ENCODE measurements around the gene MICAL1.

Gene MICAL1

GRCh38 chr6:109466212-109466923, 10.8 kb upstream of the MICAL1 start:
- CTCF ChIA-PET = no interaction called here
- no peak overlapping the region for H3K4me3 ChIP-seq (ENCODE audit: low read depth, low read length)
- H3K9me3 ChIP-seq (ENCODE audit: control insufficient read depth, insufficient read depth, low read depth, low read length) = no peaks in the 10 kb centered on the region
- no peak for TF ChIP-seq ZNF155 (tag by site-specific recombination; IDR thresholded peaks at IDR 0.05)
- no peak for TF ChIP-seq ZNF157 (tag by site-specific recombination; IDR thresholded peaks at IDR 0.05)
- TF ChIP-seq, protein P1, sequence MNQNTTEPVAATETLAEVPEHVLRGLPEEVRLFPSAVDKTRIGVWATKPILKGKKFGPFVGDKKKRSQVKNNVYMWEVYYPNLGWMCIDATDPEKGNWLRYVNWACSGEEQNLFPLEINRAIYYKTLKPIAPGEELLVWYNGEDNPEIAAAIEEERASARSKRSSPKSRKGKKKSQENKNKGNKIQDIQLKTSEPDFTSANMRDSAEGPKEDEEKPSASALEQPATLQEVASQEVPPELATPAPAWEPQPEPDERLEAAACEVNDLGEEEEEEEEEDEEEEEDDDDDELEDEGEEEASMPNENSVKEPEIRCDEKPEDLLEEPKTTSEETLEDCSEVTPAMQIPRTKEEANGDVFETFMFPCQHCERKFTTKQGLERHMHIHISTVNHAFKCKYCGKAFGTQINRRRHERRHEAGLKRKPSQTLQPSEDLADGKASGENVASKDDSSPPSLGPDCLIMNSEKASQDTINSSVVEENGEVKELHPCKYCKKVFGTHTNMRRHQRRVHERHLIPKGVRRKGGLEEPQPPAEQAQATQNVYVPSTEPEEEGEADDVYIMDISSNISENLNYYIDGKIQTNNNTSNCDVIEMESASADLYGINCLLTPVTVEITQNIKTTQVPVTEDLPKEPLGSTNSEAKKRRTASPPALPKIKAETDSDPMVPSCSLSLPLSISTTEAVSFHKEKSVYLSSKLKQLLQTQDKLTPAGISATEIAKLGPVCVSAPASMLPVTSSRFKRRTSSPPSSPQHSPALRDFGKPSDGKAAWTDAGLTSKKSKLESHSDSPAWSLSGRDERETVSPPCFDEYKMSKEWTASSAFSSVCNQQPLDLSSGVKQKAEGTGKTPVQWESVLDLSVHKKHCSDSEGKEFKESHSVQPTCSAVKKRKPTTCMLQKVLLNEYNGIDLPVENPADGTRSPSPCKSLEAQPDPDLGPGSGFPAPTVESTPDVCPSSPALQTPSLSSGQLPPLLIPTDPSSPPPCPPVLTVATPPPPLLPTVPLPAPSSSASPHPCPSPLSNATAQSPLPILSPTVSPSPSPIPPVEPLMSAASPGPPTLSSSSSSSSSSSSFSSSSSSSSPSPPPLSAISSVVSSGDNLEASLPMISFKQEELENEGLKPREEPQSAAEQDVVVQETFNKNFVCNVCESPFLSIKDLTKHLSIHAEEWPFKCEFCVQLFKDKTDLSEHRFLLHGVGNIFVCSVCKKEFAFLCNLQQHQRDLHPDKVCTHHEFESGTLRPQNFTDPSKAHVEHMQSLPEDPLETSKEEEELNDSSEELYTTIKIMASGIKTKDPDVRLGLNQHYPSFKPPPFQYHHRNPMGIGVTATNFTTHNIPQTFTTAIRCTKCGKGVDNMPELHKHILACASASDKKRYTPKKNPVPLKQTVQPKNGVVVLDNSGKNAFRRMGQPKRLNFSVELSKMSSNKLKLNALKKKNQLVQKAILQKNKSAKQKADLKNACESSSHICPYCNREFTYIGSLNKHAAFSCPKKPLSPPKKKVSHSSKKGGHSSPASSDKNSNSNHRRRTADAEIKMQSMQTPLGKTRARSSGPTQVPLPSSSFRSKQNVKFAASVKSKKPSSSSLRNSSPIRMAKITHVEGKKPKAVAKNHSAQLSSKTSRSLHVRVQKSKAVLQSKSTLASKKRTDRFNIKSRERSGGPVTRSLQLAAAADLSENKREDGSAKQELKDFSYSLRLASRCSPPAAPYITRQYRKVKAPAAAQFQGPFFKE (tag by site-specific recombination; IDR thresholded peaks at IDR 0.05; ENCODE audit: borderline replicate concordance) = no peak
- TF ChIP-seq OSR2 (tag by site-specific recombination; IDR thresholded peaks at IDR 0.05) = no peak
- TF ChIP-seq RBAK (tag by site-specific recombination; IDR thresholded peaks at IDR 0.05) = no peak
- no peak for TF ChIP-seq ZSCAN16 (tag by site-specific recombination; IDR thresholded peaks at IDR 0.05)
- TF ChIP-seq ZNF518A (tag by site-specific recombination; conservative IDR thresholded peaks at IDR 0.05; ENCODE audit: low read depth) = no peak
- no peaks in the 10 kb centered on the region for H3K4me1 ChIP-seq (ENCODE audit: control insufficient read depth, insufficient read depth, low read length)
- no peak overlapping the region for H3K27ac ChIP-seq (ENCODE audit: extremely low read depth, low read depth, low read length)
- H3K36me3 ChIP-seq (ENCODE audit: control insufficient read depth in 2 of 2, insufficient read depth in 1 of 2, low read length in 2 of 2) = peaks cover 49 to 99% of the 10 kb centered on the region in 2 experiments
- POLR2A ChIA-PET = interaction anchor here (1.0 kb wide), 1 partner anchor 16 kb away, joined by 3 read pairs; no protein-coding TSS in a partner anchor

DNA sequence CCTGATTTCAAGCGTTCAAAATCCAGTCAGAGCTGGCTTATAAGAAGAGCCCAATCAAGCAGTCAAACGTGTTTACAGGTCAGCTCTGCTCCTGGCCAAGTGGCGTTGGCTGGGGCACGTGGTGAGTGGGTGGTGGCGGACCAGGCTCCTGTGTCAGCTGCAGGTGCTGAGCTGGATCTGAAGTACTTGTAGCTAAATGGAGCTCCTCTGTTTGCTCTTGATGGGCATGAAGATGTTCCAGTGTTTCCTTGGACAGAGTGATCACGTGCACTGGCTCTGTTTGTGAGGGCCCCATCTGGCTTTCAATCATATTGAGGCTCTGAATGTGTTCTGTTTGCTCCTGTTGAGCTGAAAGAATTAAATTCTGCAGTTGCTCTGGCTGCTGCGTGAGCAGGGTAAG, 10.2 kb upstream of the MICAL1 start:
- TF ChIP-seq GFI1B (tag by site-specific recombination; IDR thresholded peaks at IDR 0.05) (no peak), HOXA7 (CRISPR knock-in tag; IDR thresholded peaks at IDR 0.05; ENCODE audit: borderline replicate concordance) (no peak), GLI2 (tag by site-specific recombination; IDR thresholded peaks at IDR 0.05; ENCODE audit: borderline replicate concordance, low read depth) (no peak), ZNF184 (tag by site-specific recombination; IDR thresholded peaks at IDR 0.05) (no peak), ZNF777 (tag by site-specific recombination; IDR thresholded peaks at IDR 0.05; ENCODE audit: borderline replicate concordance) (no peak)
- H3K36me3 ChIP-seq (ENCODE audit: control insufficient read depth in 2 of 2, insufficient read depth in 1 of 2, low read length in 2 of 2) = peaks cover 48 to 97% of the 10 kb centered on the region in 2 experiments

More for the DNA sequence above, 10.2 kb upstream of the MICAL1 start:
- Histone ChIP-seq H3K4me3 (ENCODE audit: low read depth, low read length) (no peak overlapping the region), H3K4me1 (ENCODE audit: control insufficient read depth, insufficient read depth, low read length) (no peaks in the 10 kb centered on the region), H3K27ac (ENCODE audit: extremely low read depth, low read depth, low read length) (no peak overlapping the region), H3K9me3 (ENCODE audit: control insufficient read depth, insufficient read depth, low read depth, low read length) (no peaks in the 10 kb centered on the region)
- ChIA-PET POLR2A (interaction anchor here (1.0 kb wide), 1 partner anchor 16 kb away, joined by 3 read pairs; no protein-coding TSS in a partner anchor), CTCF (no interaction called here)
